HG03565 (cell line): ENCODE results near the gene MAML2.

ENCODE experiments used
- ATAC-seq: cut with Tn5 transposase; IDR thresholded peaks from one replicate; pipeline ENCODE4 v1.9.1; 2021; ENCODE audit warnings: mild to moderate bottlenecking, moderate library complexity; ENCODE audit not compliant: unreplicated experiment

MAML2 gene

DNA sequence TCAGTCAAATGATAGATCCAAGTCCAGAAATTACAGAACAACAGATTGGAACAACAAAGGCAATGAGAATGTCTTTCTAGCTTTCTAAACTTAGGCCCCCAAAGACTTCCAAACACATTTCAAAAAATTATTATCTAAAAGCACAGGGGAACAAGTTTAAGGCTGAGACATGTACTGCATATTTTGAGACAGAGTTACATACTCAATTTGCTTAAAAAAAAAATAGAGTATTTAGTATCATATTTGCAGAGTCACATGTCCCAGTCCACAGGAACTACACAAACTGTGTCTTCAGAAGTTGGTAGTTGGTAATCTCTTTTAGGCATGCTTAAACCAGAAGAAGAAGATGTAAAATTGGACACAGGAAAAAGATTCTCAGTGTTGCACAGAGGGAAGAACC is 127.2 kb downstream of the MAML2 start:
- no peak for ATAC-seq

DNA sequence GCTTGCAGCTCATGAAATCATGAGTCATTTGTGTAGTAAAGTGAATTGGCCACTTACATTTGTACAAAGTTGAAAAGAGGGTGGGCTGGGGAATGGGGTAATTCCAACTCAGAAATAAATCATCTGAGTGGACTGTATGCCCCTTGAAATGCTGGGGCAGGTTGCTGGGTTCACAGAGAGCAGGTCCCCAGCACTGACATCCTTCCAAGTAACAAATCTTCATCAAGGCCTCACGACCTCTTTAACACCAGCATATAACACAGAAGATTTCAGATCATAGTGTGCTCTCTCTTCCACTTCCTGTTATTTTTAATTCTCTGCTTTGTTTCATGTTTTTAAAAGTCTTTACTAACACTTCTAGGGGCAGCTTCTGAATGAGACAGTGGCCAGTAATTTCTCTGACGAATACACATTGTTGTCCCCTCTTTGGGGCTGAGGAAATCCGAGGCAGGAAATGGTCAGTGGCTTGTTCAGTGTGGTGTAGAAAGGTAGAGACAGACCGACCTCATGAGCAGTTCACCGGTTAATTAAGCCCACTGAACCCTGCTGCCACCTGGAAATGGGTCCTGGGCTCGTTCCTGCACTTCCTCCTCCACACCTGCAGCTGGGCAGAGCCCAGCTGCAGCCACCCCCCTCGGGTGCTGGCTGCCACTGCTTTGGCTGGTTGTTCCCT is 127.7 kb downstream of the MAML2 start:
- peak; percentile 67 for ATAC-seq

DNA sequence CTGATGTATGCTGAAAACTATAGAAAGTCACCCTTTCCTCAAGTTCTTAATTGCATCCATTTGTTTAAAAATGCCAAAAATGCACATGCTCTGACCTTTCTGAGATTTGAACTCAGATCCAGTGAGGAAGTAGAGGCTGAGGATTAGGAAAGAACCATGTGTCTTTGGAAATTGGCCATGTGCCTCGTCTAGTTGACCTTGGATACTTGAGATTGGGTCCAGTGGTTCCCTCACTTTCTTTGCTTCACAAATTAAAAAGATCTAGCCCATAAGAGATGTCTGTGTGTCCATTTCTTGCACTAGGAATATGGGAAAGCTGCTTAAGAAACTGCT is 128.3 kb downstream of the MAML2 start:
- no peak for ATAC-seq

DNA sequence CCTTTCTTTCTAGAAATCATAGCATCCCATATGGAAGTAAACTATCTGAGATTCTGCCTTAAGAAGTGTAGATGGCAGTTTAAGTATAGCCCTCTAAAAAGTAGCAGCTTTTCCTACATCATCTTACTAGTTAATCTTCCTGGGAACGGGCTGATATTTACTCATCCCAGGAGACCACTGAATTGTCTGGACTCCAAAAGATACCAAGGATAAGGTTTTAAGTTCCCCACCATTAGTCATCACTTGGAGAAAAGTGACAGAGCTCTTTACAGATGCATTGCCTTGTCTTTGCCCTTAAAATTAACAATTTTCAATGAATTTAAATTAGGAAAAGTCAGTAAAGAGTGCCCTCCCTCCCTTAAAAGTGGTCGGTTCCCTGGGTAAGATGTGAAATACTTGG is 129.5 kb downstream of the MAML2 start:
- ATAC-seq = no peak

DNA sequence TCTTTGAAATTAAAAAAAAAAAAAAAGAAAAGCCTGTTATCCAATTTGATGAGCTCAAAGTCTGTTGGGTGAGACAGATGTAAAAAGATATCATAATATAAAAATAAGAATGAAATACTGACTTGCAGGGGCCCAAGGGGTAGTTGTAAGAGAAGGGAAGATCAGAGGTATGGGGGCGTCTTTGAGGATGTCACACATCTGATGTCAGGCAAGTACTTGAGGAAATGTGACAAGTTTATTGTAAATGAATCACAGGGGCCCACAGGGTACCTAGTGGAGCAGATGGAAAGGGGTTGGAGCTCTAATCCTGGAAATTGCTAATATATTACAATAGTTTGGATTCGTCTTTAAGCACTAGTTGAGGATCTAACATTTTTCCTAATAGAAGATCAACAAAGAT is 131.6 kb downstream of the MAML2 start:
- no peak for ATAC-seq

DNA sequence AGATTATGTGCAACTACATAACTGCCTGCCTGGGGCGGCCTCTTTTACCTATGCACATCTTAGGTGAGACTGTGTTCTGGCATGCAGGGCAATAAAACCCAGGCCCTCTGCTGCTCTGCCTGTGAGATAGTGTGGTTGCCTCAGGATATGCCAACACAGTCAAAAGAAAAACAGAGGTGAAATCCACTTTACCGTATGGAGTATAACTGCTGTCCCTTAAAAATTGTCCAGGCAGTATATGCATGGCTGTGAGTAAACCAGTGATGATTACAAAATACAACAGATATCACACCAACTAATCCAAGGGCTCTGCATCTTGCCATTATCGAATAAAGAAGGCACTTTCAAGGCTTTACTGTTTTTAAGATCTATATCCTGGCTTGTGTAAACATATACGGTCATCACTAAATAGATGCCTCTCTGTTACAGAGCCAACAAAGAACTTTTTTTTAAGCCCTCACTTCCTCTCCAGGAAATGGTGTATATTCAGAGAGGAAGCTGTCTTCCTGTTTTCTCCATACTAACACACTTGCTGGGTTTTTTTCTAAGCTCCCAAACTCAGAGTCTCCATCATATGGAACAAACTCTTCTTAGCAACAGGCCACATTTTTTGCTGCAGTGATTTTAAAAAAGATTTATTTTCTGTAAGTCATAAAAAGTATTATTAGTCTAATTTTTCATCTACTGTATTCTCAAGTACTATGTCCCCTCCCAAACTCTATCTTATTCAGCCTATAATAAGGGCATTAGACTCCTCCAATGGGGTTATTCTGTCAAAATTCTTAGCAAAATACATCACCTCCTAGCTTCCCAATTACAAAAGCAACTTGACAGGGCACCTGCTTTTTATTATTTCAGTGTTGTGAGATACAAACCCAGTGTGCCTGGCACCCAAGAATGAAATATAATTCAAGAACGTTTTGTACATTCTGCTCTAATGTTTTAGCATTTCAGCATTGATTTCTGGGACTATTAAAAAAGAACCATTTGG is 135.2 kb downstream of the MAML2 start:
- no peak for ATAC-seq

DNA sequence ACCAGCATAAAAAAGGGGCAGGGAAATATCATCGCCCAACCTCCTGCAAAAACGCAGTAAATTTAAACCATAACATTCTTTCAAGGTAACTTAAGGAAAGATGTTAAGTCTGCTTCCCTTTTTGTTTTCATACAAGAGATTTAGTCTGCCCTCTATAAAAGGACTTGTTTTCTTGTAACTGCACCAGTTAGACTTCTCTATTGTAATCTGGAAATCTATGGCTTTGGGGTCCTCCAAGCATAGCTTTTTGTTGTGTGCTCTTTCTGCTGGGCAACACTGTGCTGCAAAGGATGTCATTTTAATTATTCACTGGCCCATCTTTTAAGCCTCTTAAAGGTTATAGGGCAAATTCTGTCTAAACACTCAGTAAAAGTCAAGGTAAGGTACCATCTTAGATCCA is 136.0 kb downstream of the MAML2 start:
- ATAC-seq = no peak

DNA sequence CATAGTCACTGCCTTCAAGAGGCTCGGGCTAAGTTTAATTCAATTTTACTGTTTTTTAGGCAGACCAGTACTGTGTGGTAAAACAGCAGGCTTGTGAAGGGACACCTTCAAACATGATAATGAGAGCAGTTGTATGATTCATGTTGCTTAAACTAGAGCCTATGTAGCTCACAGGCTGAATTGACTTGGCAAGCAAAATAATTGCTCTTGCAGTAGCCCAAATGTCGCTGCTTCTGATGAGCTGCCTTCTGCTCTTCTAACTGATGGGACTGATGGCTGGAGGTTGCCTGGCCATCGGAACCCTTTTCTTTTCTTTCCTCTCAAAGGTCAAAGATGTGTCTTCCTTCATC is 137.6 kb downstream of the MAML2 start:
- no peak for ATAC-seq

DNA sequence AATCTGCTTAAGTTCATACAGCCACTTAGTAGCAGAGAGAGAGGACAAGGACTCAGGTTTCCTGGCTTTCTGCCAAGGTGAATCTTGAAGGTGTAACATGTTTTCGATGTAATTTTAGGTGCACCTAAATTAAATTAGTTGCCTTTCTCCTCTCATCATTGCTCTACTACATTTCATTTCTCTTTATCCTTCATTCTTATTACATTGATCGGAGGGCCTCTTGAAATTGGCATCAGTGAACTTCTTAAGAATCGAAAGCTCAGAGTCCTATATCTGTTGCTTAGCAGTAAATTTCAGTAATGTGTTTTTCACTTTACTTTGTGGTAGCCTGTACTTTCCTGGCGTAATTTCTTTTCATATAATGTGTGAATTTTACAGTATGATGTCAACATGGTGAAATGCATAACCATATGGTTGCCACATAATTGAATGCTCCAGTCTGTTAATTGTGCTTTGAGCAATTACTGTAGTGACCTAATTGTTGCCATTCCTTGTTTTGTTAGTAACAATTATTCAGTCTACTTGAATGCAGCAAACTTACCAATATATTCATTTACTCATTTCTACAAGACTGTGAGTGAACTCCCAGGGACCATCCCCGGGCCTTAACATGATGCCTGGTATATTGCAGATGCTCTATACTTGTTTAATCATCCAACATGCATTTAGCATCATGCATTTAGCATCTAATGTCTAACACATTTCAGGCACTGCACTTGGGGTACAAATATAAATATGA is 138.1 kb downstream of the MAML2 start:
- no peak for ATAC-seq

DNA sequence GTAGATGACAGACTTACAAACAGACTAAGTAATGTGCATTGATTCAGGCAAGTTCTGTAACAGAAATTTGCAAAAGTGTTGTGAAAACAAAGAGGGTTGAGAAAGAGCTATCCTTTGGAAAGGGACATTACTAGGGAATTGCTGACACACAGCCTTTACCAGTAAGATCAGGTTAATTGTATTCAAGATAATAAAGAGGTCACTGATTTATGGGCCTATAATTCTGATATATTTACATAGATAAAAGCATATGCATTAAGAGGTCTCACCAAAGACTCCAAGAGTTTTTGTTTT is 138.7 kb downstream of the MAML2 start:
- ATAC-seq = no peak

DNA sequence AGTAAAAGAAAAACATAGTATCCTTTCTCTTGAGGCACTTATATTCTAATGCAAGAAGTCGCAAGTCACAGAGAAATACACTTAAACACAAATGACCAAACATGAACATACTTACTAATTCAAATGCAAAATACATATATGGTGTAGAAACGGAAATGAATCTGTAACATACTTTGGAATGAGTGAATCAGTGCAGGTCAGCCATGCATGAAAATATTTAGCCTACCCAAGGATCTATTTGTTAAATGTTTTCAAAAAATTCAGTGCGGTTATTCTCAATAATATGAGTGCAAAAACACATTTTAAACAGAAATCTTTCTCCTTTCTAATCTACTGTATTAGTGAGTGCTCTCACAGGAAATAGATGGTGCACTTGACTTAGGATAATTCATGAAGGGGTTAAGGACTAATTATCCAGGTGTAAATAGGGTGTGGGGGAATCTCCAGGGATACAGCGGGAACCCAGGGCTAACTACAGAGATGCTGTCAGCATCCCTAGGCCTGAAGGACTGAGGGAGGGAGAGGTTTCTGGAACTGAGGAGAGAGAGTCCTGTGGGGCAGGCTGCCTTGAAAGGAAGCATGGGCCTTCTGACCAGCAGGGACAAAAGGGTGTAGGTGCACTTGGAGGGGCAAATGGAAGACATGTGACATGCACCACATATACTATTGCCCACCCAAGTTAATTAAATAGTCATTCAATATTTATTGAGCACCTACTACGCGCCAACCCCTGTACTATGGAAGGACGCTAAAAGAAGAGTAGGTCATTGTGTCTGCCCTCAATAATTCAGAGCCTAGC is 139.2 kb downstream of the MAML2 start:
- ATAC-seq = no peak

DNA sequence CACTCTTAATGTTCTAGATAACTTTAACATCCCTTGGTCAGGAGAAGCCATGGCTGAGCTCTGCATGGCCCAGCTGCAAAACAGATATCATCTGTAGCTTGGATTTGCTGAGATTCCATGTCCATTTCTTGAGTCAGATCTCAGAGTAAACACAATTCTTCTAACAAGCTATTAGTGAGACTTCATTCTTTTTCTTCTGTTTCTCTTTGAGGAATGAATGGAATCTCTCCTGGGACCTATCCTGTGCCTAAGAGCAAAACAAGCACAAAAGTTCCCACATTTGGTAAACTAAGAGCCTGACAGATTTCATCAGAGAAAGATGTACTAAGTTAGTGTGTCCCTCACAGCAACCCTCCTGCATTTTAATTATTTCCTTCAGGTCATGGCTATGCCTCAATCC is 142.8 kb downstream of the MAML2 start:
- no peak for ATAC-seq

DNA sequence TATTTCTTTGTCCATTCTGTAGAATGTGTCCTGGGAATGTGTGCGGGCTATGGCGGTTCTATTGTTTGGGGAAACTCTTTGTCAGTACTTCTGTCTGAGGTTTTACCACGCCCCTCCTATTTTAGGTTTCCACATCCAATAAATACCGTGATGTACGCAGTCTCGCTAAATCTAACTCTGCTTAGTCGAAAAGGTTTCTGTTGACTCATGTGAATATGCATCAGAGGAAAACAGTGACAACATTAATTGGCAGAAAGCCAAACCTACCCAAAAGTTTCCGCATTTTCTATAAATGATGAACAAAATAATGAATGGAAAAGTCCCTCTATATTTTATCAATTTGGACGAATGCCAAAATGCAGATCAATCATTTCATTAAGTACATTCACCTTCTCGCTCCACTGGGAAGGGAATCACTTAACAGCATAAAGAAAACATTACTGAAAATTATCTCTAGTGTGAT is 143.4 kb downstream of the MAML2 start:
- no peak for ATAC-seq

DNA sequence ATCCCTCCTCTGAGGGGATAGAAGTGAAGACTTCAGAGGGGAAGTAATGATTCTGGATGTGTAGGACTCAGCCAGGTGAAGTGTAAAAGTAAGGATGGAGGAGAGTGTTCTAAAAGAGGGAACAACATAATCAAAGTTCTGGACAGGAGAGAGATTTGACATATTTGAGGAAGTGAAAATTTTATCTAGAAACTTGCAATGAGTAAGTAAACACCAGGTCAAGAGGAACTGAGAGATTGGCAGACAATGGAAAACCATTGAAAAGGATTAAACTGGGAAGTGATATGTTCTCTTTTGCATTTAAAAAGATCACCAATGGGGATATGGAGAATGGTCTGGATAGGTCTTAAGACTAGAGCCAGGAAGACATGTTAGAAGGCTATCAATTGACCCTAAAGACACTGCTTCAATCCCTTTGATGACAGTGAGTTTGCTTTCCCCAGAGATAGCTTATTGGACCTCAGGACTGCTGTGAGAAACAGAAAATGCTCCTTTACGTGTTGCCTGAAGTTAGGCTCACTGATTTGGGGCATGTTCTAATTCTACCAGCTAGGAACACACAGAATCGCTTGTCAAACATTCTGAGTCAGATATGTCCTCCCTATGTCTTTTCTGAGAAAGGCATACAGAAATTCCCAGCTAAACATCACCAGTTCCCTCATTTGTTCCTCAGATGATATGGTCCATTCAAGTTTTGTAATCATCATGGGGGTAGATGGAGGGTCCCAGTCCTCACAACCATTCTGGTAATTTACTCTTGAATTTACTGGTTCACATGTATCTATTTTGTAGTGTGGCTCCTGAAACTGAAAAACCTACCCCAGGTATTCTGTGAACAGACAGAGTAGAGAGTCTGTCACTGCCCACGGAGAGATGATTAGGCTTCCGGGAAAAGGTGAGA is 144.9 kb downstream of the MAML2 start:
- peak; percentile 68 for ATAC-seq

DNA sequence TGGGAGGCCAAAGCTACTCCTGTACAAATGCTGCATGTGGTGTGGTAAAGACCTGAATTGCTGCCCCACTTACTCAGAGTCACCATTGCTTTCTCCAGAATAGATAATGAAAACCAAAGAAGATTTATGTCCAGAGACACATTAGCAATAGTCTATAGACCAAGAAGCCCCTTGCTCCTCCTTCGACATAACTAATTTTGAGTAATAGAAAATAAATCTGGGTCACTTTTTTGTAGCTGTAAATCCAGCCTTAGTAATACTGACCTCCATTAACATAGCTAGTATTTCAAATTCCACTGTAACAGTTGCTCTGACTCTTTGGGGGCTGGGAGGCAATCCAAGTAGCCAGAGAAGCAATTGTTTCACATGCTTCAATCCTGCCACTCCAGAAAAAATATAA is 145.9 kb downstream of the MAML2 start:
- ATAC-seq = no peak

DNA sequence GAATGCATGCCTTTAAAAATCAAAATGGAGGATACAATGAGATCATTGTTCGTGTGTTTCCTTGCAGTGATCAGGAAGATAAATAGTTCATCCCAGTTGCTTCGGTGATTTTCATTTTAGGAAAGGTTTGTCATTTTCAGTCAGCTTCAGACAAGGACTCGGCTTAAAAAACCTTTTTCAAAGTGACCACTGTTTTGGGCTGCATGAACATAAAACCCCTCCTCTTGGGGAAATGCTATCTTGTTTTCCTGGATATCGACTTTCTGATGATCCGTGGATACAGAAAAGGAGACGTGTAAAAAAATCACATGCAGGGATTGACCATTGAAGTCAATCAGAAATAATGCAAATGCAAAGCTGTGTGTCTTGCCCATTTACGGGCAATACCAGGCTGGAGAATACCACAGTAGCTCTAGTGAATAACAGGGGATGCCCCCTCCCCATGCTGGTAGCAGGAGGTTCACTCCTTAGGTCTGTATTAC is 146.8 kb downstream of the MAML2 start:
- ATAC-seq = no peak

DNA sequence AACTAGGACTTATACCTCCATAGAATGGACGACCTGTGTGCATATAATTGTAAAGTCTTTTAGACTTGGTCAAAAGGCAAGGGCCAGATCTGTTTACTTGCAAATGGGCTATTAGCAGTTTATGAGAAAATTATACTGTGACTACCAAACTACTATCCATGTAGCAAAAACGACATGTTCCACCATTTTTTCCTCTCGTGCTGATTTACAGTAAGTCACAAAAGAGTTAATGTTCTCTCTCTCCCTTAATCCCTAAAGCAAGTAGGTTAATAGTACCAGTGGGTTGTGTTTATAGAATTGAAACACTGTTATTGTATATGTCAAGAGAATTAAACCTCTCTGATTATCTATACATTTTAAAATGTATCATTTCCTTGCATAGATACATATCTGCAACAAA is 147.3 kb downstream of the MAML2 start:
- ATAC-seq = no peak

DNA sequence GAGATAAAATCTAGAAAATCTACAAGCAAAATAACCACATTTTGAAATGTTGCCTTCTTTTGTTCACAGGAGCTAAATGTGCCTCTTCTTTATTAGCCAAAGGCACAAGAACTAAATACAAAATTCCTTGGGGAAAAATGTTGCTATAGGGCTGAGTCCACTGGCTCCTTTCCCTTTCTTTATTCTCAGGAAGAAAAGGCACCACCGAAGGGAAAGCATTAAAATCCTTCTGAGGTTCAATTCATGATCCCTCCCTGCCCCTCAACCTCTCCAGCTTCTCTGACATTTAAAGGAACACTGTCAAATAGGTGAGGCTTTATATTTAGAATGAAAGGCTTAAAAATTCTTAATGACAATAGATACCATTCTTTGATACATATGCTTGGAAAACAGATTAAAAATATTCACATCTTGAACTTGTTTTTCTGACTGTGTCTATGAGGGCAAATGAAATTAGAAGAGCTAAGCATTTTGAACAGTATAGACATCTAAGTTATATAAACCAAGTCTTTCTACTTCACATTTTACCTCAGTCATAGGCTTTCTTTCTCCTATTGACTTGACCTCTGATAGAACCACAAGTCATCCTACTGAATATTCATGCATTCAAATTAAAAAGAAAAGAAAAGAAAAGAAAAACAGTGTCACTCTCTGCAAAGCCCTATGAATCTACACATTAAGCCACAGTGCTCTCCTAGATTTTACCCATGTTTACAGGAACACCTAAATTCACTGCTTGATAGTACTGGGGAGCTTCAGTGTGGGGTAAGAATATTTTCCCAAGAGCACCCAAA is 148.2 kb downstream of the MAML2 start:
- no peak for ATAC-seq
